GM19324 (cell line): ENCODE data around the gene THSD4.
"Not testable (repeated sequence)": the region's sequence is repeated elsewhere in the genome, so short reads cannot be mapped to it uniquely, and the experiment has no call there.

ENCODE experiments used
- ATAC-seq: cut with Tn5 transposase; IDR thresholded peaks from one replicate; pipeline ENCODE4 v1.9.1; 2021; ENCODE audit warnings: mild to moderate bottlenecking, moderate library complexity; ENCODE audit not compliant: unreplicated experiment, low FRiP score

THSD4 gene

DNA sequence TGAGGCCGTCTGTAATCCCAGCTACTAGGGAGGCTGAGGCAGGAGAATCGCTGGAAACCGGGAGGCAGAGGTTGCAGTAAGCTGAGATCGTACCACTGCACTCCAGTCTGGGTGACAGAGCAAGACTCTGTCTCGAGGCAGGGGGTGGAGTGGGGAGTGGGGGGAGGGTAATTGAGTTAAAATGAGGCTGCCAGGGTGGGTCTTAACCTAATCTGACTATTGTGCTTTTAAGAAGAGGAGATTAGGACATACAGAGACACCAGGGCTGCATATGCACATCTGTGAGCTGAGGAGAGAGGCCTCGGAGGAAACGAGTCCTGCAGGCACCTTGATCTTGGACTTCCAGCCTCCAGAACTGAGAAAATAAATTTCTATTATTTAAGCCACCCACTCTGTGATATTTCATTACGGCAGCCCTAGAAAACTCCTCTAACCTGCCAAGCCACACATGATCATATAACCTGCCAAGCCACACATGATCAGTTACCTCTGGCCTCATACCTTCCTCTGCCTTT lies 197.0 kb downstream of the THSD4 start:
- no peak for ATAC-seq

GRCh38 chr15:71312731-71313460 lies 197.6 kb downstream of the THSD4 start:
- no peak for ATAC-seq

- no peak for ATAC-seq
These were observed 198.5 kb downstream of the THSD4 start for GRCh38 chr15:71313806-71314205.

DNA sequence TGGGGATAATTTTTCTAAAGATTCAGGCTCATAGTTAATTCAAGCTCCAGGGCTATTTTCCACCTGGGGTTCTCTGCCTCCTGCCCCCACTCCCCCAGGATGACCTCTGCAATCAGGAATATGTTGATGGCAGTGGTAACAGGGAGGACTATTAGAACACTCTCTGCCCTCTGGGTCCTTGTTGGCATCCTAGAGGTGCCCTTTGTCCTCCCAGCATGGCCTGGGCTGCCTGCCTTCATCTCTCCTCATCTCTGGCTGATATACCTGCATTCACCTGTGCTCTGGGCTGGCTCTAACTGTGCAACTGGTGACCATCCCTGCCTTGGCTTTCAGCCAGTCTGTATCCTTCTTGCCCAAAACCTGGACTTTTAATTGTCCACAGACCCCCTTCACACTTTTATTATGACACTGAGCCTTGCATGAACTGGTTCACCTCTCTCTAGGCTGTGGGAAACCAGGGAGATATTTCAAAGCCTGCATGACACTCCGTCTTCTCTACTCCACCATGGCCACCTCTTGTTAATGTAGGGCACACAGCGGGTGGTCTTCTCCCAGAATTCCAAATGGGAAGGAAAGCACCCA lies 199.8 kb downstream of the THSD4 start:
- no peak for ATAC-seq

DNA sequence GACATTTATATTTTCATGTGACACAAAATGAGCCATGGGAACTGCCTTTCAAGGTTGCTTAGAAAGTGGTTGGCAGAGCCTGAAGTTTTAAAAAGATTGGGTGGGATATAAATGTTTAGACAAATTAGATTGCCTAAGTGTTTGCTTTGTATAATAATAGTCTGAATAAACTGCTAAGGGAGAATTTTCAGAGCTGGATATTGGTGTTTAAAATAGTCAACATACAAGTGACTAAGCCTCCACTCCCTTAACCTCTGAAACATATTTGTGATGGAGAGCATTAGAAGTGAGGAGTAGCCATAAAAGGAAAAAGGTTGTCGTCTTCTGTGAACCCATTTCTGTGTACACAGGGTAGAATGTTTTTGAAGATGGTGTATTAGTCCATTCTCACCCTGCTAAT lies 201.6 kb downstream of the THSD4 start:
- no peak for ATAC-seq

DNA sequence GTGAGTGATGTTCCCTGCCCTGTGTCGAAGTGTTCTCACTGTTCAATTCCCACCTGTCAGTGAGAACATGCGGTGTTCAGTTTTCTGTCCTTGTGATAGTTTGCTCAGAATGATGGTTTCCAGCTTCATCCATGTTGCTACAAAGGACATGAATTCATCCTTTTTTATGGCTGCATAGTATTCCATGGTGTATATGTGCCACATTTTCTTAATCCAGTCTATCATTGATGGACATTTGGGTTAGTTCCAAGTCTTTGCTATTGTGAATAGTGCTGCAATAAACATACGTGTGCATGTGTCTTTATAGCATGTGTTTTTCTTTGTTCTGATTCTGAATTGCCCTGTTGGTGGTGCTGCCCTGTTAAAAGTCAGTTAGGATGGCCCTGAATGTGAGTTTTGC lies 204.2 kb downstream of the THSD4 start:
- ATAC-seq = not testable (repeated sequence)

DNA sequence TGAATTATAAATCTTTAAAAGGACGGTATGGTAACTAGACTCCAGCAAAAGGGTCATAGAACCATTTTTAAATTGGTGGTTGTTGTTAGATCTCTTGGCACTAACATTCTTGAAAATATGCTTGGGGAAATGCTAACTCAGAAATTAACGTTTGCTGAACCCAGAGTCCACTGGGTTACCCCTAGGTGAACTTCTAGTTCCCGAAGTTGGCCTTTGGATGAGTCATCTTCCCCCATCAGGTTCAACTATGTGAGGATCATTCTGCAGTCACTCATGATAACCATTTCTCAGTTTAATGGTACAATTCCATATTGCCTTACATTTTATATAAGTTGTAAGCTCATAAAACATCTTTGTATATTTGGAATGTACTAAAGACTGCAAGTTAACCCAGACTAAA lies 204.7 kb downstream of the THSD4 start:
- no peak for ATAC-seq

- ATAC-seq = no peak
These were observed 207.8 kb downstream of the THSD4 start for GRCh38 chr15:71323082-71323481.

- no peak for ATAC-seq
These were observed 208.3 kb downstream of the THSD4 start for GRCh38 chr15:71323584-71323983.

GRCh38 chr15:71325481-71325880 lies 210.2 kb downstream of the THSD4 start:
- ATAC-seq = no peak

GRCh38 chr15:71328453-71328852 lies 213.2 kb downstream of the THSD4 start:
- no peak for ATAC-seq

DNA sequence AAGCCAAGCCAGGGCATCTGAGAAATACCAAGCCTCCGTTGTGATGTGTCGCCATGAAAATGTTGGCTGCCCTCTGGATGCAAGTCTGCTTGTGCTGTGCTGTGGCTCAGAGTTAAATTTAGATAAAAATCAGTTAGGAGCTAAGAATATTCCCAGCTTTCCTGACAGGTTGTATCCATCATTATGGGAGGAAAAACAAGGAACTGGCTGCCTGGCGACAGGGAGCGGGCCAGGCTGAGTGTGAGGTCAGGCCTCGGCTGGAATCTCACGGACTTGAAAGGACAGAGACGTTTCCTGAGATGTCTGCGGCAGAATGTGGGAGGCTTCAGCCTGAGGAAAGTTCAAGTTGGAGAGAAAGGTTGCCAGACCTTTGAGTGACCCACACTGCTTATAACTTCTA lies 213.8 kb downstream of the THSD4 start:
- no peak for ATAC-seq

GRCh38 chr15:71329497-71330260 lies 214.4 kb downstream of the THSD4 start:
- no peak for ATAC-seq

DNA sequence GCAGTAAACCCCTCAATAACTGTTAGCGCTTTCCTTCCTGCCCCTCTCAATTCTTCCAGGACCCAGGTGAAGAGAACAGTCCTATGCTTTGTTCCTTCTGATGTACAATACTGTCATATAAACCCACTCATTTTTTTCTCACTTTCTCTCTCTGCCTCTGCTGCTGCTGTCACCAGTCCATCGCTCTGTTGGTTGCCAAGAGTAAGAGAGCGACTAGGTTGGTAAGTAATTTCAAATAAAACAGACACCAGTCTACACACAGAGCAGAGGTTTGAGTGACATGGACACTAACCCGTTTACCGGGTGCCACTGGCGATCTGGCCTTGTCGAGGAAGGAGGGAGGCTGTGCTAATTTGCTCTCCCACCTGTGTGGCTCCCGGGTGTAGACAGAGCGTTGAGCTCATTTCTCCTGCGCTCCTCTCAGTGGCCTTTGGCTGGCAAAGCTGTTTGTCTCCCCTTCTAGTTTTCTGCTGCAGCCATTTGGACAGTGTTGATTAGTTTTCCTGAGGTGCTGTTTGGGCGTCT lies 215.4 kb downstream of the THSD4 start:
- no peak for ATAC-seq

- no peak for ATAC-seq
These were observed 215.9 kb downstream of the THSD4 start for GRCh38 chr15:71331173-71331572.

GRCh38 chr15:71332431-71333004 lies 217.2 kb downstream of the THSD4 start:
- no peak for ATAC-seq

DNA sequence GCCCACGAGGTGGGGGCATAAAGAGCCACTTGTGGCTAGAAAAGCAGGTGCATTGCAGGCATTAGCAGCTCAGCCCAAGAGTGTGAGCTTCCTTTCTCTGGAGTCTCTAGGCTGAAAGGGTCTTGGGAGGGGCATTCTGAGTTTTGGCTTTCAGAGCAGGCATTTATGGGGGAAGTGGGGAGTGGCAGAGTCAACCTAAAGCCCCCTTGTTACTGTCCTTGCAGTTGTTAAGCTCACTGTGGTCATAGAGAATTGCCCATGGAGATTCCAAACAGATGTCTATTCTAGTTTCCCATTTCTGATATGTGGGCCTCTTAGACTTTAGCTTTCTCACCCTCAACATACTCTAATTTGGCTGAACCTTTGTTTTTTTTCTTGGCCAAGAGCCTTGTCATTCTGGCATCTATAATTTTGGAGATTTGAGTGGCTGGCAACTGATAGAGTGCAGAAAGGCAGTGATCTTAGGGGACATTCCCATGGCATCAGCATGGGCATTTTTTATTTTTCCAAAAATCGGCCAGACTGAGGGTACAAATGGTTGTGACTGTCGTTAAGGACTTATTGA lies 217.9 kb downstream of the THSD4 start:
- ATAC-seq = no peak

- ATAC-seq = no peak
These were observed 218.6 kb downstream of the THSD4 start for GRCh38 chr15:71333839-71334238.

- no peak for ATAC-seq
These were observed 219.2 kb downstream of the THSD4 start for GRCh38 chr15:71334434-71334833.

GRCh38 chr15:71334873-71335272 lies 219.6 kb downstream of the THSD4 start:
- ATAC-seq = no peak

DNA sequence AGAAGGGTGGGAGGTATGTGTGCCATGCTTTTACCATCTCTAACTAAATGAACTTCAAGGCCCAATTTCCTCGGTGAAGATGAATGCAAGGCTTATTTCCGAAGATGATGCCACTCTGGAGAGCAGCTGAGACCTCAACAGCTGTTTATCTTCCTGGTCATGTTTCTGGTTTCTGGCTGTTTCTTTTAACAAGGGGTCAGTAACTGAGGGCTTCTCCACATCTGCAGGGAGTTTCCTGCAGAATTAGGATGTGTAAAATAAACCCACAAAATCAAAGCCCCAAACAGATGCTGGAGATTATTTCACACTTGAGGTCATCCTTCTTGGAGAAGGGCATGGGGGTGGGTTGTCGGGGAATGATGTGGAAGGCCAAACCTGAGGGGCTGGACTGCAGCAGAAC lies 220.3 kb downstream of the THSD4 start:
- no peak for ATAC-seq
